GM18508 (cell line): ENCODE data around the gene PITPNM1.
"Not testable (repeated sequence)": the region's sequence is repeated elsewhere in the genome, so short reads cannot be mapped to it uniquely, and the experiment has no call there.

ENCODE experiments used
- ATAC-seq: cut with Tn5 transposase; IDR thresholded peaks from one replicate; pipeline ENCODE4 v1.9.1; 2021; ENCODE audit warnings: moderate number of reproducible peaks; ENCODE audit not compliant: insufficient read depth, unreplicated experiment

The PITPNM1 gene

DNA sequence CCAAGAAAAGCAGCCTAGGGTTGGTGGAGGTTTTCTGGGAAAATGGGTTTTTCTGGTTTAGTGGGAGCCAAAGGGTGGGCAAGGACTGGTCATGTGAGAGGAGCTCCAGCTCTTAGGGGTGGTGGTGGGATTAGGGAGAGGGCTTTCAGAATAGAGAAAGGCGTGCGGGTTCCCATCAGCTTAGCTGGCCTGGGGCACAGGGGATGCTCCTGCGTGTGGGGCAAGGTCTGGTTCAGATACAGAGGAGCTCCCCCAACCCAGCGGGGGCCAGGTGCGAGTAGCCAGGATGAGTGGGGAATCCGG is 36.8 kb downstream of the PITPNM1 start:
- ATAC-seq = no peak

DNA sequence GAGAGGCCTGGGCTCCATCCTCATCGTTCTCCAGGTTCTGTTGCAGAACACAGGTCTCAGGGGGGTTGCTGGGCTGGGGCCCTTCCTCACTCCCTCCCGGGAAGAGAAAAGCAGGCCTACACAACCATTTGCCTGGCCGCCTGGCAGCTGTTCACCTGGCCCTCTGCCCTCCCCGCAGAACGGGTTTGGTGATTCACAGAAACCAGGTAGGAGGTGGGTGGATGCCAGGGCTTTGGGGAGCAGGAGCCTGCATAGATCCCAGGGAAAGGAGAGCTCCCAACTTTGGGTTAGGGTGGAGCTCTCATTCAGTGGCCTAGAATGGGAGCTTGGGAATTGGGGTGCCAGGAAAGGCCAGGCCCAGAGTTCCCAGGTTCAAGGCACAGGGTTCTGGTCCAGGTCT is 37.1 kb downstream of the PITPNM1 start:
- no peak for ATAC-seq

DNA sequence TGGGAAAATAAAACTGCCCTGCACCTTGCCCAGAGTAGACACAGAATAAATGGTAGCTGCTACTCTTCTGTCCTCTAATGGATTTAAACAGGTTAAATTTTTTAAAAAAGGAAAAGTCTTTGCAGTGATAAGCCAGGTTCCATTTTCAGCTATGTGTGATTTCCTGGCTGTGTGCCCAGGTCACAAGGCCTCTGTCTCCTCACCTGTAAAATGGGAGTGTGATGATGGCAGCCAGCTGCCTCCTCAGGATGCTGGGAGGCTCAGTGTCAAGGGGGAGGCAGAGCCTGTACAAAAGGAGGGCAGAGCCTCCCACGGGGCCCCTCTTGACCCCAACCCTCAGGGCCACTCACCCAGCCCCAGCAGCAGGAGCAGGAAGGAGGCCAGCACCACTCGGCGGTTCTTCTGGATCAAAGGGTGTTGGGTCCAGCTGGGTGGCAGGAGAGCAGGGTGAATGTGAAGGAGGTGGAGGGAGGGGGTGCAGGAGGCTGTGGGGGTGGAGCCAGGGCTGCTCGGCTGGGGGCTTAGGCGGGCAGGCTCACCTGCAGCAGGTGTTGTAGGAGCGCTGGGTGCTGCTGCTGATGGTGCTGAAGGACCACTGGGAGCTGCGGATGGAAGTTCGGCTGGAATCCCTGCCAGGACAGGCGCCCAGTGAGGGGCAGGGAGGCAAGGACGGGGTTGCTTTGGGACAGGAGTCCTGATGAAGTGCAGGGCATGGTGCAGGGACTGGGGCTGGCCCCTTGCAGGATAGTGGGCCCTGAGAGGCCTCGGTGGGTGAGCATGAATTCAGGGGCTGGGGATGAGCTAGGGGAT is 38.0 kb downstream of the PITPNM1 start:
- no peak for ATAC-seq

DNA sequence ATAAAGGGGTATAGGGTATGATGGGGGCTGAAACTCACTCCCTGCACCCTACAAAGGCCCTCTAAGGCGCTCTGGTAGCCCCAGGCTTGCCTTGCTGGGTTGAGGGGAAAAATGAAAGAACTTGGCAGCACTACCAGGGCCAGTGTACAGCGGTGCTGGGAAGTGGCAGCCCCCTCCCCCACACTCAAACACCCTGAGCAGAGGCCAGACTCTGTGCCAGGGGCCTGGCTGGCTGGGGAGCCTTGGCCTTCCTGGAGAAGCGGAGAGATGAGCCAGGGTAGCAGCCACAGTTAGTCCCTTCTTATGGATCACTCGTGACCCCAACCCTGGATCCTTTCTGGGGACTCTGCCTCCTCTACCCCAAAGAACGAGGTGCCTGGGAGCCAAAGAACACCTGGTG is 38.8 kb downstream of the PITPNM1 start:
- ATAC-seq = no peak

DNA sequence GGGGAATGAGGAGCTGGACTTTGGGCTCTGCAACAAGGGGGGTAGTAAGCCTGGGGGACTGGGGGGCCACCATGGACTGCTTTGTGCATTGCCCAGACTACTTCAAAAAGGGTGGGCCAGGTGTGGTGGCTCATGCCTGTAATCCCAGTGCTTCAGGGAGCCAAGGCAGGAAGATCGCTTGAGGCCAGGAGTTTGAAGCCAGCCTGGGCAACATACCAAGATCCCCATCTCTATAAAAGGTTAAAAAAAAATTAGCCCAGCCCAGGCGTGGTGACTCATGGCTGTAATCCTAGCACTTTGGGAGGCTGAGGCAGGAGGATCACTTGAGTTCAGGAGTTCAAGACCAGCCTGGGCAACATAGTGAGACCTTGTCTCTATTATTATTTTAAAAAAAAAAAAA is 39.6 kb downstream of the PITPNM1 start:
- not testable (repeated sequence) for ATAC-seq

DNA sequence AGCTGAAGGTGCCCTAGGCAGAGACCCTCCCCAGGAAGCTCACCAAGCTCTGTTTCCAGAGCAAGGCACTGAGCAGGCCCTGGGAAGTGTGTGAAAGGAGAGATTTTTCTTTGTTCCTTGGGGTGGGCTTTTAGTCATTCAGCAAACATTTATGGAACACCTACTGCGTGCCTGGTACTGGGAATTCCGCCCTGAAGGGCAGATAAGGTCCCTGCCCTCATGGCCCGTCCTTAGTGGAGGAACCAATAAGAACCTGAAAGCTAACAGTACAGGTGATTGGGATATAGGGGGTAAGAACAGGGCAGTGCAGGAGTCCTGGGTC is 40.0 kb downstream of the PITPNM1 start:
- no peak for ATAC-seq

DNA sequence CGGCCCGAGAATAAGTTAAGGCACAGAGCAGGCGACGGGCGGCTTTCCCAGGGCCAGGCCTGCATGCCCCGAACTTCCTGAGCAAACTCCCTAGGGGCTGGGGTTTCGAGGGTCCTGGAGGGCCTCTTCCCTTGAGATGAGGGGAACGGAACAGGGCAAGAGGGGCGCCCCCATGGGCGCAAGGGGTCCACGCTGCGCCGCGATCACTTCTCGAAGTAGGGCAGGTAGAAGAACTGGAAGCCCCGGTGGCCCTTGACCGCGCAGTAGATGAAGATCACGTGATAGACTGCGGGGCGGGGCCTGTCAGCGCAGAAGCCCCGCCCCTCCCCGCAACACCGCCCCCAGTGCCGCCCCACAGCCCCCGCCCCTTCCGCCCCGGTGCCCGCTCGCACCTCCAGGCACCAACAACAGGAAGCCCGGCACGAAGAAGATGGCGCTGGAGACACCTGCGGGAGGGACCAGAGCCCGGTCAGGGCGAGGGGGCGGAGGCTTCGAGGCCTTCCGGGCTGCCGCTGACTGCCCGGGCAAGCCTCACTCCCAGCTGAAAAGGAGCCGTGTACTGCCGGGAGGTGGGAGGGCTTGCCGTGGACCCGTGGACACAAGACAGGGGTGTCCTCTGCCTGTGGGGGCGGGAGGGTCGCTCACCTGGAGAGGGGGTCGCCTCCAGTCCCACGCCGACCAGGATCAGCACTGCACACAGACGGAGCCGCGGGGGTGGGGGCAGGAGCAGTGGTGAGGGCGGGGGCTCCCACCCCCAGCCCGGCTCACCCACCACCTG is 40.6 kb downstream of the PITPNM1 start:
- ATAC-seq = no peak

DNA sequence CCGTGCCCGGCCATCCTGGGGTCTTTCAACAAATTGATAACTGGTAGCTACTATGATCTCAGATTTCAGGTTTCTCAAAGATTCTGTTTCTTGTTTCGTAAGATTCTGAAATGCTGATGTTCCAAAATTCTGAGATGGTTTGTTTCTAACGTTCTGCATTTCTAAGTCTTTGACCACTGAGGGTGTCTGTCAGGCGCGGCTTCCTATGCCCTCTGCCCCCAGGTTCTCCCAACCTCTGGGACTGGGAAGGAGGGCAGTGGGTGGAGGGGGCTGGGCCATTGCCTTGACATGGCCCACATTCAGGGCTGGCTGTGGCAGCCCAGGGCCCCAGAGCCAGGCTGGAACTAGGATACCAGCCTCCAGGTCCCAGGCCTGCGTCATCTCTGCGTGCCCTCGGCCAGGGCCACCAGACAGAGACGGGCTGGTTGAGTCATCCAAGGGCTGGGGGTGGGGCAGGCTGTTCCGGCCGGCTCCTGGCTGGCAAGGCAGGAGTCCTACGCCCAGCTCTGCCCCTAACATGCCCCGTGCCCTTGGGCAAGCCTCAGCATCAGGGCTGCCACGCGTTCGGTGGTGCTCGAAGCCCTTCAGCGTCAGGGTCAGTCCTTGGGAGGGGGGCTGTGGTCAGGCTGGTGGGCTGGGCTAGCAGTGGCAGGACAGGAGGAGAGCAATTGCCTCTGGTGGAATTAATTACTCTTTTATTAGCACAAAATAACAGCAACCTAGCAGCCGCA is 41.3 kb downstream of the PITPNM1 start:
- ATAC-seq = no peak

DNA sequence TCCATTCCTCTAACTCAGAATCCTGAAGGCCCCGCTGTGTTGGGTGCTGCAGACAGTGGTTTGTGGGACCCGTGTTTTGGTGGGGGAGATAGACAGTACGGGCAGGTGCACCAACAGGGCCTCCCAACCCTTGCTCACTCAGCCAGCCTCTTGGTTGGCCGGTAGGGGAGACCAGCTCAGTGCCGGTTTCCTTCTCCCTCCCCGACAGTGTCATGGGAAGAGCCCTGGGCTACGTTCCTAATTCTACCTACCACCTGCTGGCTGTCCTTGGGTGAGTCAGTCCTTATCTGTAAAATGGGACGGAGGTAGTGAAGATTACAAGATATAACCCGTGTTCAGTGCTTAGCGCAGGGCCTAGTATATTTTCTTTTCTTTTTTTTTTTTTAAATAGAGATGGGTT is 42.0 kb downstream of the PITPNM1 start:
- no peak for ATAC-seq

DNA sequence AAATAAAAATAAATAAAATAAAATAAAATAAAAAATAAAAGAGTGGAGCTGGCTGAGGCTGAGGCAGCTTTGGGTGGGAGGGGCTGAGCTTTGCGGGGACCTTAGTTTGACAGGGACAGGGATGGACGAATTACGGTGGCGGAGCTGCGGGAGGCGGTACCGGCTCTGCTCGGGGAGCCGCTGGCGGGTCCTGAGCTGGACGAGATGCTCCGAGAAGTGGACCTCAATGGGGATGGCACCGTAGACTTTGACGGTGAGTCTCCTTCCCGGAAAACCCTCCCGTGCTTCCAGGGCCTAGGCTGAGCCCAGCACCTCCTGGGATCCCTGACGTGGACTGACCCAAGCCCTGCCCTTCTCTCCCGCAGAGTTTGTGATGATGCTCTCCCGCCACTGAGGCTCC is 46.9 kb downstream of the PITPNM1 start:
- no peak for ATAC-seq

DNA sequence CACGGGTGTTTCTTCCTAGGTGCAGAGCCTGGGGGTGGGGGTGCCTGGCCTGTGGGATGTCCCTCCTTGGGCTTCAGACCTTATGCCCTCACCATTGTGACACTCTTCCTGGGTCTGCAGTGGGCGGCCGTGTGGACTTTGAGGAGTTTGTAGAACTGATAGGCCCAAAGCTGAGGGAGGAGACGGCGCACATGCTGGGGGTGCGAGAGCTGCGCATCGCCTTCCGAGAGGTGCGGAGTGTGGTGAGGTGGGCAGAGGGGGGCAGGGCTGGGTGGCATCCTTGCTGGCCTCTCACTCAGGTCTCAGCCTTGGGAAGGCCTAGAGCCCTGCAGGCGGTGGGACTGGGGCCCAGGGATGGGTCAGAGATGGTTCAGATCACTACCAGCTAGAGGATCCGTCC is 47.7 kb downstream of the PITPNM1 start:
- no peak for ATAC-seq

DNA sequence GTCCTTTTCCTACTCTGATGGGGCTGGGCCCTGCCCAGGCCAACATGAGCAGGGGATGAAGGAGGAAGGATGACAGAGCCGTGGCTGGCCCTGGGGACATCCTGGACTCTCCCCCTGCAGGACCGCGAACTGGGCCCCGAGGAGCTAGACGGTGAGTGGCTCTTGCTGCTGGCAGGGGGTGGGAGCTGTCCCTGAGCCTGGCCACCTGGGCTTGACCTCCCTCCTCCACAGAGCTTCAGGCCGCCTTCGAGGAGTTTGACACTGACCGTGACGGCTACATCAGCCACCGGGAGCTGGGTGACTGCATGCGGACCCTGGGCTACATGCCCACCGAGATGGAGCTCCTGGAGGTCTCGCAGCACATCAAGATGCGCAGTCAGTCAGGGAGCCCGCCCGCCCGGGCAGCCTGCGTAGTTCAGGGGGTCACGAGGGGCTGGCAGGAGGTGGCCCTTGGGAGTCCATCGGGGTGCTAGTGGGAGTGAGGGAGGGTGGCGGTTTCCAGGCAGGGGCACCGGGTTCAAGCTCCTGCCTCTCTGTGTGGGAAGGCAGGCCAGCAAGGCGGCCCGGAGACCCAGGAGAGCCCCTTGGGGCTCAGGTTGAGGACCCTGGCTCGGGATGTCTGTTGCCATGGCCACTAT is 49.0 kb downstream of the PITPNM1 start:
- ATAC-seq = no peak

DNA sequence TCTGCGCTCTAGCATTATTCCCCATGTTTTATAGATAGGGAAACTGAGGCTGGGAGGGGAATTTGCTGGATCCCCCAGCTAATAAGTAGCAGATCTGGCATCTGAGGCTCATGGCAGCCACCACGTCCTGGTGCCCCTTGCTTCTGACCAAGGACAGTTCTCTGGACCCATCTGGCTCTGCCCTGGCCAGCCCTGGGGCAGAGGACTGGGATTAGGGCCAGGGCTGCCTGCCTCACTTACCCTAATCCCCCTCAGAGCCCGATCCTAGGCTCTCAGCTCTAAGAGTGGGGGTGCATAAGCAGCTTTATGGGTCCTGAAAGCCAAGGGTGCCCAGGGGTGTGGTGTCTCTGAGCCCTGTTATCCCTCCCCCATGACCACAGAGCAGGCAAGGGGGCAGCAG is 50.1 kb downstream of the PITPNM1 start, which contains the start of gene CABP4:
CABP4 (plus strand) TSS at position 301 of the 400 bp plus-strand sequence; CDS start at position 371, 70 bp downstream.
- no peak for ATAC-seq

DNA sequence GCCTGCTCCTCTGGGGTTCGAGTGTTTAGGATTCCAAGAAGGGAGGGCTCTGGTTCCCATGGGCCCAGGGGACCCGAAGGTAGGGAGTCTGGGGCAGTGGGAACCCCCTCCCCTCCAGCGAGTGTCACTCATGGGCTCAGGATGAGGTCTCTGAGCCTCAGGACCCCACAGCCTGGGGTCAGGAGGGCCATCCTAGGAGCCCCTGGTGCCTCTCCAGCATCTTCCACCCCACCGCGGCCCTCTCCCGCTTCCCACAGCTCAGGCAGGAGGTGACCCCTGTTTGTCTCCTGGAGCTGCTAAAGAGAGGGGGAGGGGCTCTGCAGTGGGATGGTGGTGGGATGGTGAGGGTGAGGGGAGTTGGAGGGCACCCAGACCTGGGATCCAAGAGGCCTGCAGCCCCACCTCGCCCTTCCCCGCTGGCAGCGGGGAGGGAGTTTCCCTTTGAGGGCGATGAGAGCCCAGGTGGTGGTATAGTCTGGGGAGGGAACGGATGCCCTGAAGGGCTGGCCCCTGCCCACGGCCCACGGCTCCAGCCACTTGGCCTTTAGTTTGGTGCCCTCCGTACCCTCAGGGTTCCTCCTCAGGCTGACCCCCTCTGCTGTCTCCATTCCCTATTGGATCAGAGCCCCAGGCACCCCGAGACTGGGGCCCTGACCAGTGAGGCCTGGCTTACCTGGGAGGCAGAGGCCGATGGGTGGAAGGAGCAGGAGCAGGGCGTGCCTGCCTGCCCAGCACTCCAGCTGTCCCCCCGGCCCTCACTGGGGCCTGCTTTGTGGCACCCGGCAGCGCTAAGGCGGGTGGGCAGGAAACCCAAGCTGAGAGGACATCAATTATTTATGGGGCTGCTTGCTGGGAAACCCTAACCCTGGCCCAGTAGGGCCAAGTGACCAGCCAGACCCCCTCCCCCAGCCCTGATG is 51.1 kb downstream of the PITPNM1 start:
- ATAC-seq = no peak

DNA sequence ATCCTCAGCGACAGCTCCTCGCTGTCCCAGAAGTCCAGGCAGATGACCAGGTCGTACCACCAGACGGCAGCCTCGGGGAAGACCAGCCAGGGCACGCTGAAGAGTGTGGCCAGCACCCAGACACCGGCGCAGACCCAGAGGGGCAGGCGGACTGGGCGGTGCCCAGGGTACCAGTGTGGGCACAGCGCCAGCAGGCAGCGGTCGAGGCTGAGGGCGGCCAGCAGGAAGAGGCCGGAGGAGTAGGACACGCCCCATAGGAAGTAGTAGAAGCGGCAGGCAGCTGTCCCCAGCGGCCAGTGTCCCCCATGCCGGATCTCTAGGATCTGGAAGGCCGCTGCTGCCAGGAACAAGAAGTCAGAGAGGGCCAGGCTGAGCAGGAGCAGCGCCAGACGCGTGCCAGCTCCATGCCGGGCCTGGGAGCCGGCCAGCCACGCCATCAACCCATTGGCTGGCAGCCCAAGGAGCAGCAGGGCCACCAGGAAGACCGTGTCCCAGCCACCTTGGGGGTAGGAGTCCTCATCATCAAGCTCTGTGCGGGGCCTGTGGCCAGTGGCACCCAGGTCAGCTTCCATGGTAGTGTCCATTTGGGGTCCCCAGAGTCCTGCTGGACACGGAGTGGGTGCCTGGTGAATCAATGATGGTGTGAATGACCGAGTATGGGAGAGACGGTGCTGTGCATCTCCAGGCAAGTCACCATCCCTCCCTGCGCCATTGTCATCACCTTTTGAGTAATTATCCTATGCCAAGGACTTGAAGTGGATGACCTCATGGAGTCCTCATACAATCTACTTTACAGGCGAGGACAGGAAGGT is 52.8 kb downstream of the PITPNM1 start, which contains the start of gene GPR152:
GPR152 (minus strand) TSS at position 589 of the 812 bp plus-strand sequence; CDS start at position 584, 5 bp downstream.
- no peak for ATAC-seq

DNA sequence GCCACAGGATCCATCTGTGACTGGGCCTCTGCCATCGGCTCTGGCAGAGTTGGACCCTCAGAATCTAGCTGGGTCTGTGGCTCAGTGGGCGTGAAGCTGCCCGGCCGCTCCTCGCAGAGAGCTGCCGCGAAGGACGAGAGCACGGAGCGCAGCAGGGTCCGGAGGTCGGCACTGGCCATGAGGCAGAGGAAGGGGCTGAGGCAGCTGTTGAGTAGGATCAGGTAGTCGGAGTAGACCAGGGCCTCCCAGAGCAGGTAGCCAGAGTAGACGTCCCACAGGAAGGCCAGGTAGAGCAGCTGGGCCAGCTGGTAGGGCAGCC is 53.5 kb downstream of the PITPNM1 start:
- no peak for ATAC-seq

DNA sequence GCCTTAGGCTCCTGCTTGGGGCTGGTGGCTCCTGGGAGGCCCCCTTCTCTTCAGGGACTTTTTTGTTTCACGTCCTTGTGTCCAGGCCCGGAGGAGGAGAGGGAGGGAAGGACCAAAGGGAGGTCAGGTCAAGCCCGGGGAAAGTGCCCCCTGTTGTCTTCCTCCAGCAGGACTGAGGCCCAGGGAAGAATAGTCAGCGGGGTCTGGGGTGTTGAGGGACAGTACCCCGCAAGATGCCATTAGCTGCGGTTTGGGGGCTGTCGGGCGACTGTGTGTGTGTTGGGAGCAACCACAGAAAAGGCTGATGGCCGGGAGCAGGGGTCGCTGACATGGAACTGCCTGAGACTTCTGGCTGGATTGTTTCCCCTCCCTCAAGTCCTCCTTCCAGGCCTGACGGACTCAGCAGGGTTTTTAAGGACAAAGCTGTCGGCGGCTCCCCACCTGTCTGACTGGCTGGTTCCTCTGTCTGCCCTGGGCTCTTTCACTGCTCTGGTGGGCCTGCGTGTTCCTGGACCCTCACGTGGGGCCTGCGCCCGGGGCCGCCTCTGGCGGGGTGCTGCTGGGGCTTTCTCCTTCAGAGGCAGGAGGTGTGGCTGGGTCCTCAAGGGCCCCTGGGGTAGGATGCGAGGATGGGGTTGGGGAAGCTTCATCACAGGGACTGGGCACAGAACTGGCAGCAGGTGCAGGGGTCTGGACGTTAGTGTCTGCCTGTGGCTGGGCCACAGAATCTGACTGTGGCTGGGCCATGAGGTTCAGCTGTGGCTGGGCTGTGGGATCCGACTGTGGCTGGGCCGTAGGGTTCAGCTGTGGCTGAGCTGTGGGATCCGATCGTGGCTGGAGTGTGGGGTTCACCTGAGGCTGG is 54.1 kb downstream of the PITPNM1 start:
- ATAC-seq = no peak
